HCT116 (cell line): ENCODE results near the gene ITGA11.

Source experiments
- POLR2A ChIP-seq: IDR thresholded peaks from 2 replicates; pipeline ENCODE4 v1.7.0; 2011; ENCODE audit warnings: borderline replicate concordance; ENCODE audit not compliant: insufficient read depth, insufficient read length; ENCODE audit errors: extremely low read depth
- YY1 ChIP-seq: IDR thresholded peaks from 2 replicates; pipeline ENCODE4 v1.6.1; 2011; ENCODE audit warnings: low read length, low read depth, moderate library complexity, mild to moderate bottlenecking; ENCODE audit not compliant: insufficient replicate concordance; ENCODE audit errors: extremely low read depth
- ZFX ChIP-seq: fragments of 450-650 bp; IDR thresholded peaks from 2 replicates; pipeline ENCODE4 v1.6.1; 2017
- TF ChIP-seq, protein P1 (sequence below): IDR thresholded peaks from 2 replicates; pipeline ENCODE4 v1.6.1; 2012
- TF ChIP-seq, protein P2 (sequence below), 3 experiments: fragments of 200-600 bp in 1 of 3; sonication (generic) in 1 of 3; IDR thresholded peaks in 2 of 3; conservative IDR thresholded peaks in 1 of 3; 2 replicates each; pipeline ENCODE4 v1.5.1; 2012 to 2017; ENCODE audit warnings: low read depth in 2 of 3, low read length in 2 of 3, antibody characterized with exemption in 1 of 3, borderline replicate concordance in 1 of 3, control low read depth in 1 of 3, mild to moderate bottlenecking in 1 of 3, mixed read lengths in 1 of 3, mixed run types in 1 of 3, moderate library complexity in 1 of 3; ENCODE audit not compliant: insufficient read depth in 1 of 3

DNA sequence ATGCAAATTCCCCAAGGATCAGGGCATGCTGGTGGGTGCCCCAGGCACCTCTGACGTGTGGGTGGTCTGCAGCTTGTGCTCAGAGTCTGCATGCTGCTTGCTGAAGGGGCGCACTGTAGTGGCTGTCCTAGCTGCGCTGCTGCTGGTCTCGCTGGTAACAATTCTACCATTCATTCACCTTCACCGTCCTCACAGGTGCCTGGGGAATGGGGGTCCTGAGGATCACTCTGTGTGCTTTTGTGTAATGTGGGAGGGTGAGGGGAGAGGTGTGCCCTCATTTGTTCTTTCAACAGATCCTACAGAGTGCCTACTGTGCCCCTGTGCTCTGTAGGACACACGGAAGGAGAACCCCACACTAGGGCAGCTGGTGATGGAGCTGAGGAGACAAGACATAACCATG, 2.1 kb upstream of the ITGA11 start:
- TF ChIP-seq, protein P1, sequence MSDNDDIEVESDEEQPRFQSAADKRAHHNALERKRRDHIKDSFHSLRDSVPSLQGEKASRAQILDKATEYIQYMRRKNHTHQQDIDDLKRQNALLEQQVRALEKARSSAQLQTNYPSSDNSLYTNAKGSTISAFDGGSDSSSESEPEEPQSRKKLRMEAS = no peak
- TF ChIP-seq, protein P2, sequence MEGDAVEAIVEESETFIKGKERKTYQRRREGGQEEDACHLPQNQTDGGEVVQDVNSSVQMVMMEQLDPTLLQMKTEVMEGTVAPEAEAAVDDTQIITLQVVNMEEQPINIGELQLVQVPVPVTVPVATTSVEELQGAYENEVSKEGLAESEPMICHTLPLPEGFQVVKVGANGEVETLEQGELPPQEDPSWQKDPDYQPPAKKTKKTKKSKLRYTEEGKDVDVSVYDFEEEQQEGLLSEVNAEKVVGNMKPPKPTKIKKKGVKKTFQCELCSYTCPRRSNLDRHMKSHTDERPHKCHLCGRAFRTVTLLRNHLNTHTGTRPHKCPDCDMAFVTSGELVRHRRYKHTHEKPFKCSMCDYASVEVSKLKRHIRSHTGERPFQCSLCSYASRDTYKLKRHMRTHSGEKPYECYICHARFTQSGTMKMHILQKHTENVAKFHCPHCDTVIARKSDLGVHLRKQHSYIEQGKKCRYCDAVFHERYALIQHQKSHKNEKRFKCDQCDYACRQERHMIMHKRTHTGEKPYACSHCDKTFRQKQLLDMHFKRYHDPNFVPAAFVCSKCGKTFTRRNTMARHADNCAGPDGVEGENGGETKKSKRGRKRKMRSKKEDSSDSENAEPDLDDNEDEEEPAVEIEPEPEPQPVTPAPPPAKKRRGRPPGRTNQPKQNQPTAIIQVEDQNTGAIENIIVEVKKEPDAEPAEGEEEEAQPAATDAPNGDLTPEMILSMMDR (IDR thresholded peaks at IDR 0.05 in 2 of 3, conservative IDR thresholded peaks at IDR 0.05 in 1 of 3; ENCODE audit: borderline replicate concordance in 1 of 3, insufficient read depth in 1 of 3, low read depth in 2 of 3, low read length in 2 of 3) = no peak
- TF ChIP-seq YY1 (no peak), POLR2A (no peak), ZFX (no peak)
